Skeletal muscle tissue (tissue), 4 donors: ENCODE data around the gene HSD3B2. TPM values are rescaled to one million over a fixed set of nuclear protein-coding genes. Genes with fewer than 3 reads are reported as not detected.

Experiments used
- H3K27ac ChIP-seq: one replicate; pipeline ENCODE4 v1.7.0; 2013; ENCODE audit warnings: mild to moderate bottlenecking, low read depth, low read length, inconsistent platforms
- H3K27me3 ChIP-seq, 3 donors: one replicate each; pipeline ENCODE4 v1.7.0; 2013; ENCODE audit warnings: low read length in 3 of 3; ENCODE audit not compliant: control insufficient read depth in 3 of 3, insufficient read depth in 3 of 3
- H3K36me3 ChIP-seq, 3 donors: one replicate each; pipeline ENCODE4 v1.7.0; 2013; ENCODE audit warnings: low read length in 3 of 3; ENCODE audit not compliant: control insufficient read depth in 3 of 3, insufficient read depth in 3 of 3
- H3K4me1 ChIP-seq, 3 donors: one replicate each; pipeline ENCODE4 v1.7.0; 2013; ENCODE audit warnings: low read length in 3 of 3, mild to moderate bottlenecking in 3 of 3; ENCODE audit not compliant: control insufficient read depth in 3 of 3, insufficient read depth in 3 of 3
- H3K4me3 ChIP-seq, 3 donors: one replicate each; pipeline ENCODE4 v1.7.0; 2013; ENCODE audit warnings: low read length in 3 of 3
- H3K9ac ChIP-seq, 3 donors: one replicate each; pipeline ENCODE4 v1.7.0; 2013; ENCODE audit warnings: low read length in 3 of 3, mild to moderate bottlenecking in 3 of 3, moderate library complexity in 2 of 3, low read depth in 1 of 3
- H3K9me3 ChIP-seq, 3 donors: one replicate each; pipeline ENCODE4 v1.7.0; 2013; ENCODE audit warnings: low read length in 3 of 3; ENCODE audit not compliant: control insufficient read depth in 3 of 3
- total RNA-seq: library from RNA; depleted of rRNA; stranded (reverse); fragments of >200 nt; gene quantifications from one replicate; pipeline ENCODE4 v1.2.3, GENCODE V29; 2014
- donor health status: Osteomylitis.

HSD3B2 gene
- total RNA-seq, 1 donor from 2014 or later, result not detected

GRCh38 chr1:119467857-119468668 lies 53.1 kb downstream of the HSD3B2 start:
- H3K27ac ChIP-seq, result no peak overlapping the region
- H3K36me3 ChIP-seq, result no peaks in the 10 kb centered on the region
- H3K9ac ChIP-seq, result no peak overlapping the region
- H3K4me3 ChIP-seq, result no peak overlapping the region
- no peaks in the 10 kb centered on the region for H3K9me3 ChIP-seq
- no peaks in the 10 kb centered on the region for H3K4me1 ChIP-seq
- H3K27me3 ChIP-seq, result peaks cover 0 to 4% (median 0%) of the 10 kb centered on the region in 3 donors

GRCh38 chr1:119469741-119470140 lies 54.8 kb downstream of the HSD3B2 start:
- H3K9me3 ChIP-seq, result no peaks in the 10 kb centered on the region
- H3K27ac ChIP-seq, result no peak overlapping the region
- H3K9ac ChIP-seq, result no peak overlapping the region
- H3K4me1 ChIP-seq, result no peaks in the 10 kb centered on the region
- H3K36me3 ChIP-seq, result no peaks in the 10 kb centered on the region
- no peak overlapping the region for H3K4me3 ChIP-seq
- peaks cover 0 to 4% (median 0%) of the 10 kb centered on the region in 3 donors for H3K27me3 ChIP-seq

- Histone ChIP-seq H3K9me3 (no peaks in the 10 kb centered on the region), H3K4me3 (no peak overlapping the region), H3K4me1 (no peaks in the 10 kb centered on the region), H3K9ac (no peak overlapping the region), H3K27ac (no peak overlapping the region), H3K36me3 (no peaks in the 10 kb centered on the region), H3K27me3 (peaks cover 0 to 4% (median 0%) of the 10 kb centered on the region in 3 donors)
Observed at GRCh38 chr1:119470377-119470776, 55.4 kb downstream of the HSD3B2 start.

- H3K4me1 ChIP-seq, result no peaks in the 10 kb centered on the region
- H3K36me3 ChIP-seq, result no peaks in the 10 kb centered on the region
- H3K9ac ChIP-seq, result no peak overlapping the region
- no peak overlapping the region for H3K4me3 ChIP-seq
- H3K9me3 ChIP-seq, result no peaks in the 10 kb centered on the region
- H3K27ac ChIP-seq, result no peak overlapping the region
- peaks cover 0 to 4% (median 0%) of the 10 kb centered on the region in 3 donors for H3K27me3 ChIP-seq
Observed at GRCh38 chr1:119470958-119471357, 56.0 kb downstream of the HSD3B2 start.

- Histone ChIP-seq H3K27ac (no peak overlapping the region), H3K27me3 (peaks cover 0 to 4% (median 0%) of the 10 kb centered on the region in 3 donors), H3K4me1 (no peaks in the 10 kb centered on the region), H3K4me3 (no peak overlapping the region), H3K9me3 (no peaks in the 10 kb centered on the region), H3K9ac (no peak overlapping the region), H3K36me3 (no peaks in the 10 kb centered on the region)
Observed at GRCh38 chr1:119471566-119471965, 56.6 kb downstream of the HSD3B2 start.

GRCh38 chr1:119472080-119472818 lies 57.3 kb downstream of the HSD3B2 start:
- H3K27ac ChIP-seq, result no peak overlapping the region
- H3K36me3 ChIP-seq, result no peaks in the 10 kb centered on the region
- no peak overlapping the region for H3K9ac ChIP-seq
- no peak overlapping the region for H3K4me3 ChIP-seq
- H3K9me3 ChIP-seq, result no peaks in the 10 kb centered on the region
- H3K27me3 ChIP-seq, result peaks cover 0 to 4% (median 0%) of the 10 kb centered on the region in 3 donors
- H3K4me1 ChIP-seq, result no peaks in the 10 kb centered on the region

Other genes starting within 250 kb of the HSD3B2 start
- gene HAO2, start 46.4 kb upstream of the HSD3B2 start, total RNA-seq, result not detected
- gene HSD3B1, start 92.1 kb downstream of the HSD3B2 start, total RNA-seq, result not detected
- gene ZNF697, start 233.1 kb downstream of the HSD3B2 start, total RNA-seq, result 13.6 TPM